Esophagus muscularis mucosa (tissue), 3 donors: ENCODE results near the gene SUGT1.

Source experiments
- POLR2A ChIP-seq: fragments of 450-650 bp; IDR thresholded peaks from one replicate; pipeline ENCODE4 v1.6.1; 2017; ENCODE audit warnings: antibody characterized with exemption, moderate library complexity, mild to moderate bottlenecking, low read depth
- POLR2AphosphoS5 ChIP-seq, 2 donors: sonication (generic); formaldehyde crosslinking; IDR thresholded peaks; one replicate each; pipeline ENCODE4 v1.6.1; 2017; ENCODE audit warnings: antibody characterized with exemption in 2 of 2
- TF ChIP-seq, protein P1 (sequence below), 3 experiments: fragments of 200-600 bp in 2 of 3; fragments of 450-650 bp in 1 of 3; sonication (generic) in 2 of 3; IDR thresholded peaks; one replicate each; pipeline ENCODE4 v1.5.1; 2017 to 2019; ENCODE audit warnings: antibody characterized with exemption in 3 of 3, mild to moderate bottlenecking in 2 of 3, moderate library complexity in 1 of 3

DNA sequence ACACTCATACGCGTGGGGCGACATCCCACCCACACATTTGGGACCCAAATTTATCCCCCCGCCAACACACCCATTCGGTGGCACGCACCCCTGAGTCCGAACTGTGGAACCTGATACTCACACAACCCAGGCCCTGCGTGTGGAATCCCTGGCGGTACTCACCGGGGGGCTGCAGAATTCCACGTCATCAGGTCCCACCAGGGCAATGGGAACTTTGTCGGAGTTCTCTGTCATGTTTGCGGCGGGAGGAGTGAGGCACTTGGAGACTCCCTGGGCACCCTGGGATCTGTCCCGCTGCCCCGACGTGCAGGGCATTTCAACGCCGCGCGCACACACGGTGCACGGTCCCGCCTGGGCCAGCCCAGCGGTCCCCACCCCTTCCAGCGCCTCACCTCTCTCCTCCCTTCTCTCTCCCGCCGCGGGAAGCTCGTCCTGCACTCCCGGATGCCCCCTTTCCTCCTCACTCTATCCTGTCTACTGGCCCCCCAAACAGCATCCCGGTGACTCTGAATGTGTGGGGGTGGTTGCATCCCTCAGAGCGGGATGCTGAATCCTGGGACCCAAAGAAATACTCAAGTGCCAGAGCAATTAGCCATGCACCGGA lies 86.9 kb downstream of the SUGT1 start, which contains the start of gene CNMD:
- TF ChIP-seq, protein P1, sequence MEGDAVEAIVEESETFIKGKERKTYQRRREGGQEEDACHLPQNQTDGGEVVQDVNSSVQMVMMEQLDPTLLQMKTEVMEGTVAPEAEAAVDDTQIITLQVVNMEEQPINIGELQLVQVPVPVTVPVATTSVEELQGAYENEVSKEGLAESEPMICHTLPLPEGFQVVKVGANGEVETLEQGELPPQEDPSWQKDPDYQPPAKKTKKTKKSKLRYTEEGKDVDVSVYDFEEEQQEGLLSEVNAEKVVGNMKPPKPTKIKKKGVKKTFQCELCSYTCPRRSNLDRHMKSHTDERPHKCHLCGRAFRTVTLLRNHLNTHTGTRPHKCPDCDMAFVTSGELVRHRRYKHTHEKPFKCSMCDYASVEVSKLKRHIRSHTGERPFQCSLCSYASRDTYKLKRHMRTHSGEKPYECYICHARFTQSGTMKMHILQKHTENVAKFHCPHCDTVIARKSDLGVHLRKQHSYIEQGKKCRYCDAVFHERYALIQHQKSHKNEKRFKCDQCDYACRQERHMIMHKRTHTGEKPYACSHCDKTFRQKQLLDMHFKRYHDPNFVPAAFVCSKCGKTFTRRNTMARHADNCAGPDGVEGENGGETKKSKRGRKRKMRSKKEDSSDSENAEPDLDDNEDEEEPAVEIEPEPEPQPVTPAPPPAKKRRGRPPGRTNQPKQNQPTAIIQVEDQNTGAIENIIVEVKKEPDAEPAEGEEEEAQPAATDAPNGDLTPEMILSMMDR (IDR thresholded peaks at IDR 0.05): no peak
- no peak for TF ChIP-seq POLR2A
- no peak for TF ChIP-seq POLR2AphosphoS5 (IDR thresholded peaks at IDR 0.05)
